ENCODE measurements around the gene TMEM266.
A peak's percentile ranks its signal among the peaks of the same experiment; 100 is the strongest.
"Not testable (repeated sequence)": the region's sequence is repeated elsewhere in the genome, so short reads cannot be mapped to it uniquely, and the experiment has no call there.

Gene TMEM266, protein sequence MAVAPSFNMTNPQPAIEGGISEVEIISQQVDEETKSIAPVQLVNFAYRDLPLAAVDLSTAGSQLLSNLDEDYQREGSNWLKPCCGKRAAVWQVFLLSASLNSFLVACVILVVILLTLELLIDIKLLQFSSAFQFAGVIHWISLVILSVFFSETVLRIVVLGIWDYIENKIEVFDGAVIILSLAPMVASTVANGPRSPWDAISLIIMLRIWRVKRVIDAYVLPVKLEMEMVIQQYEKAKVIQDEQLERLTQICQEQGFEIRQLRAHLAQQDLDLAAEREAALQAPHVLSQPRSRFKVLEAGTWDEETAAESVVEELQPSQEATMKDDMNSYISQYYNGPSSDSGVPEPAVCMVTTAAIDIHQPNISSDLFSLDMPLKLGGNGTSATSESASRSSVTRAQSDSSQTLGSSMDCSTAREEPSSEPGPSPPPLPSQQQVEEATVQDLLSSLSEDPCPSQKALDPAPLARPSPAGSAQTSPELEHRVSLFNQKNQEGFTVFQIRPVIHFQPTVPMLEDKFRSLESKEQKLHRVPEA

GRCh38 chr15:76059320-76060117 is at the start of gene TMEM266:
TSS of gene TMEM266 (plus strand) at chr15:76059985. CDS start at chr15:76134264, 74,279 bp downstream.
- peak; percentile 13 for DNase-seq

DNA sequence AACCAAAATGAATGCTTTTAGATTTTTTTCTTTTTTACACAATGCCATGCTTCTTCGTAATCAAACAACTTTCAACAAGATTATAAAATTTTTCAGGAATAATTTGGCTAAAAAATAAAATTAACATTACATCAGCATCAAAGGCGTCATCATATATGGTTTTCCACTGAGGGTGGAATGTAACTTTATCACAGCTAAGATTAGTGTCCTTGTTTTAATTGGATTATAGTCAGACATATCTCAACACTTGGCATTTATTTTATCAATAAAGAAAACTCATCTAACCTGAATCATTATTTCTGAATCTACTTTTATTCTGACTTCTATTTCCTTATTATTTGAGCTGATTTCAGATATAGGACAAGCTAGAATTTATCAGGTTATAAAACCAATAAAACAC is 49.2 kb upstream of the TMEM266 start:
- DNase-seq, result no peak

DNA sequence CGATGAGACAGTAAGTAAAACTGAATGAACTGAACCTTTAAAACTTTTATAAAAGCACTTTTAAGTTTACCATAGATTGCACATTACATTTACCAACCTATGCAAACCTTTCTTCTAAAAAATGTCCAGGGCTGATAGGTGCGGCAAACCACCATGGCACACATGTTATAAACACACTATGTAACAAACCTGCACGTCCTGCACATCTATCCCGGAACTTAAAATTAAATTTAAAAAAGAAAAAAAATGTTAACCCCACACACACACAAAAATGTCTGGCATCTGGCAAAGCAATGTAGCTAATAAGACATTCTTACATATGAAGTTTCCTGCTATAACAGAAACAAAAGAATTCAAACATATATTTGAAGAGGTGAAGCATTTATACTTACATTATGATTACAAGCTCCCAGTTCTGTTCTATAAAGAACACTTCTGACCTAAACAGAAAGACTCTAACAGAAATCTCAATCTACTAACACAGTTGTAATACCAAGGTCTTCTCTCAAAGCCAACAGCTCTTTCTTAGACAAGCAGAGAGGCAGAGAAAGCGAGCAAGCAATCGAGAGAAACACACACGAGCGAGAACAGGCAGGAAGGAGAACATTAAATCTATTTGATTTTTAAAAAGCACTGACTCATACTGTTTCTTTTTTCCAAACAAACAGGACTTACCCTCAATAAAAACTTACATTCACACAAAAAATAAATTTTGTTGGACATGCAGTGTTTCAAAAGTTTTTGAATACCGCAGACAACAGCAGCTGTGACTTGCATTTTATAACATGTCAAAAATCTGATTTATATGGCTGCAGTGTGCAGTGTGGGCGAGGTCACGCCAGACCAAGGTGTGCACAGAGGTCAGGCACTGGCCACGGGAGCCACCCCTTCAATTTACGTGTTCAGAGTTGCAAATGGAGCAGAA is 47.9 kb upstream of the TMEM266 start, which contains the start of gene NRG4:
NRG4 (minus strand) TSS at position 798 of the 925 bp plus-strand sequence. CDS start 1,194 bp downstream, outside the sequence.
- DNase-seq, result no peak

GRCh38 chr15:76013470-76013869 is 46.3 kb upstream of the TMEM266 start:
- DNase-seq, result not testable (repeated sequence)

DNA sequence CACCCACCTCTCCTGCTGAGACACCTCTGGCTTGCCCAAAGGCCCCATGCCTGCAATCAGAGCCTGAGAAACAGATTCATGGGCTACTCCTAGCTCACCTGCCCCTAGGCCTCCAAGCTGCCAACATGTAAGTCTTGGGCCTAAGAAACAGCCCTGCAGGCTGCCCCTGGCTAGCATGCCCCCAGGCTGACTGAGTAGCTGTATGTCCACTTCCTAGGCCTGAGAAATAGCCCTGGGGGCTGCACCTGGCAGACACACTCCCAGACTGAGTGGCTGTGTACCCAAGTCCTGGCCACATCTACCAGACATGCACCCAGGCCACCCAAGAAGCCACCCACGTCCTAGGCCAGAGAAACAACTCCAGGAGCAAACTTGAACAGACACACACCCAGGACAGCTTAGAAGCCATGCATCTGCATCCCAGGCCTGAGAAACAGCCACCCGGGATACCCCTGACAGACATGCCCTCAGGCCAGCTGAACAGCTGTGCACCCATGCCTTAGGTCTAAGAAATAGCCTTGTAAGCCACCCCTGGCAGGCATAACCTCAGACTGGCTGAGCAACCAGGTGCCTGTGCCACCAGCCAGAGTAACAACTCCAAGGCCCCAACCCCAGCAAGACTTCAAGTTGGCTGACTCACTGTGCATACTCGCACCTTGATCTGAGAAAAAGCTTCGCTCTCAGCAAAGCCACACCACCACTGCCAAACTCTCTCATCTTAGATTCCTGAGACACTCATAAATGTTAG is 35.6 kb upstream of the TMEM266 start:
- DNase-seq, result no peak

DNA sequence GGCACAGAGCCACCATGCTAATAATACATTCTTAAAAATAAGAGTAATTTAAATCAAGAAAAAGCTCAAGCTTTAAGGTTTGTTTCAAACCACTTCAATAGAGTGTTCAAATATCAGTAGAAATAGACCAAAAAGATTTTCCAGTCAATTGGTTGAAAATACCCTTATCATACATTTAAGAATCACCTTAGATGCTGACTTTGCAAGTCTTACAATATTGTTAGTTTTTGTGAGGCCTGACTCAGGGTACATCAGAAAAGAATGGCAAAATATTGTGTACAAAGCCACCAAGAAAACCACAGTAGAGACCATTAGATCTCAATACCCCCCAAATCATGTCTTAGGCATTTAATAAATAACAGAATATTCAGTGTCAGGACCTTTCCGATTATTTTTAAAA is 27.7 kb upstream of the TMEM266 start:
- no peak for DNase-seq

- no peak for DNase-seq
These were observed 26.3 kb upstream of the TMEM266 start for GRCh38 chr15:76033438-76033837.

- DNase-seq, result no peak
These were observed 25.7 kb upstream of the TMEM266 start for GRCh38 chr15:76034111-76034510.

DNA sequence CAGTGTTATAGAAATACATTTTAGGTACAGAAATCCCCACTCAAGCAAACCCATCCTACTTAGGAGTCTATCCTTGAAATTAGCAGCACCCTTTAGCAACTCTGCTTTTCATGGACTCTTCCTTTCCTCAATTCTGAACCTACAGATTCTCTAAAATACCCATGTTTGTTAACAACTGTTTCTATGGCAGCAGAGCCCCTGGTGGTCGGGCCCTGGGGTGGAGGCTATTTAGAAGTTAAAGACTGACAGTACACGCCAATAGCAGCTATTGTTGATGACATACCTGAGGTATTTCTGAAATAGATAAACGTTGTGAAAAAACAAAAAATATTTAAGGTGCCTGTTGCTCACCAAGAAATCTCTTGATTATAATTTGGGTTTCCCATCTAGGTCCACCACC is 24.2 kb upstream of the TMEM266 start:
- DNase-seq, result no peak

GRCh38 chr15:76038512-76038911 is 21.3 kb upstream of the TMEM266 start:
- no peak for DNase-seq

DNA sequence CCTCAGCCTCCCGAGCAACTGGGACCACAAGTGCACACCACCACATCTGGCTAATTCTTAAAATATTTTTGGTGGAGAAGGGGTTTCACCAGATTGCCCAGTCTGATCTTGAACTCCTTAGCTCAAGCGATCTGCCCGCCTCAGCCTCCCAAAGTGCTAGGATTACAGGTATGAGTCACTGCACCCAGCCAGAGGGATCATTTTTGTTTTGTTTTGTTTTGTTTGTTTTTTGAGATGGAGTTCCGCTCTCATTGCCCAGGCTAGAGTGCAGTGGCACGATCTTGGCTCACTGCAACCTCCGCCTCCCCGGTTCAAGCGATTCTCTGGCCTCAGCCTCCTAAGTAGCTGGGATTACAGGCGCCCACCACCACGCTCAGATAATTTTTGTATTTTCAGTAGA is 5.6 kb upstream of the TMEM266 start:
- not testable (repeated sequence) for DNase-seq

DNA sequence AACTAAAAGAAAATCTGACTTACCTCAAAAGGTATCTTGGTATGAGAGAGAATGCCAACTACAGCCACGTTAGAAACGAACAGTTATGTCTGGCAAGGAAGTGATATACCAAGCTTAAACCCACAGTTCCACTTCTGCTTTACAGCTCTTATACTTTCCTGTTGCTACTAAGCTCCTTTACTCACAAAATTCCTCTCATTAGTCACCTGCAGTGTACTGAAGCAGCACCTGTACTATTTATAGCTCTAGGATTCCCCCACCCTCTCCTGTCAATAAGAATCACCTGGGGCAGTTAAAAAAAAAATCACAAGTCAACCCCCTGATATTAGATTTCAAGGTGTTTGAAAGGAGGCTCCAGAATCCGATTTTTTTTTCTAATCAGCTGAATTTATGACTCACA is 2.9 kb upstream of the TMEM266 start:
- no peak for DNase-seq

DNA sequence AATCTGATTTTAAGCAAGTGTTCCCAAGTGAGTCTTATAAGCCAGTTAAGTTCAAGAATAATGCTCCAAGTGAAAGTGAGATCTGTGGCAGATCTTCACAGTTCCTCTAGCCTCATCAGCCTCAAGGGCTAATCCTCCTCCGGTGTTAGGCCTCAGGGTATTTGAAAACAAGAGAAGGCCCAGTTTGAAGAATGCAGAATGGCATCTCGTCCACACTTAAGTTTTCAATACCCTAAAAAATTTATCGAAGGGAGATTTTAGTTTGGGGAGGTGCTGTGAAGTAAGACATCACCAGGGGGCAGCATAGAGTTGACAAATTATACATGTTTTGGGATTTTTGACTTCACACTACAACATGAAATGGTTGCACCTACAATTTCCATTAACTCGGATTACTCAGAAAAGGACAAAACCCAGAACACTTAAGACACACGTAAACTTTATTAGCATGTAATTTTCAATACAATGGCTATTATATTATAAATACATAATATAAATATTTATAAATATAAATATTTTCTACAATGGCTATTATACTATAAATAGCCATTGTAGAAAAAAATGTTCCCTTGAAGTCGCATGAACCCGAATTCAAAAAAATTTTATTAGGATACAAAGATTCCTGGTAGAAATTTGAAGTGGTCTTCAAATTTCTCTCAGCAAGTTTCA is 2.3 kb upstream of the TMEM266 start:
- peak; percentile 29 for DNase-seq

DNA sequence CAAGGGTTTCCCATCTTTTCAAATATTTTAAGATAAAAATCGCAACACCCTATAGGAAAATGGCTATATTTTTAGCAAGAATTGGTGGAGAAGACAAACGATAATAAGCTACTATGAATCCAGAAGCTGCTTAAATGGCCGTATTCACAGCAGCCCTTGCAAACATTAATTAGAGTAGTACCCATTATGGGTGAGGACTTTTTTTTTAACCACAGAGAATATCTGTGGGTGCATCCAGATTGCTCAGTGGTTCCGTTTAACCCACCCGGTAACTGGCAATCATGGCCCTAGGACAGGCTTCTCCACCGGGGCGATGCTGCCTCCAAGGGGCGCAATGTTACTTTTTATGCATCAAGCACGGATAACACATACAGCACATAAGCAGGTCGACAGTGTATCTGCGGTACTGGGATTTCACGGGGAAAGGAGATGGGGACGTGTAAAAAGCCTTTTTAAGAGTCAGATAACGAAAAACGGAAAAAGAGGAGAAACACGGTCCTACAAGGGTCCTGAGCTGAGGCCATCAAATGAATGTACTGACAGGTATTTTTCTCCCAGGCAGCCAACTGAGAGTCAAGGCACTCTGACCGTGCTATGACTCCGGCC is 968 bp upstream of the TMEM266 start:
- DNase-seq, result no peak

GRCh38 chr15:76060118-76060989 is 569 bp downstream of the TMEM266 start:
- DNase-seq, result no peak

GRCh38 chr15:76061700-76062099 is 1.9 kb downstream of the TMEM266 start:
- DNase-seq, result no peak

DNA sequence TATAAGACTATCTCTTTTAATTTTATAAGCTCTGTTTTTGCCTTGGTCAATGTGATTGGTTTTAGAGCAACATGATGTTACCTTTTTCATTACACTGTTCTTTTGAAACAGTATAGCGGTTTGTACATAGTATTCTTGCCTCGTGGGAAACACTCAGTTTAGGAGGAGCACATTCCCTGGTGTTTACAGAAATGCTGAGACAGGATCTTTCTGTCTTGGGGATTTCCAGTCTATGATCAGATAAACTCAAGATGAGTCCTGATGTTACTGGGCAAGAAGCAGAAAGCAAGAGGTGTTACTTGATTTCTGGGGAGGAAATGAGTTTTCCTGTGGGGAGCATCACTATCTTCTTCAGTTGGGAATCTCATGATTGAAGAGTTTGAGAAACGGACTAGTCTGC is 2.5 kb downstream of the TMEM266 start:
- DNase-seq, result no peak

- DNase-seq, result no peak
These were observed 4.6 kb downstream of the TMEM266 start for GRCh38 chr15:76064375-76064774.

- DNase-seq, result no peak
These were observed 5.5 kb downstream of the TMEM266 start for GRCh38 chr15:76065245-76065644.

DNA sequence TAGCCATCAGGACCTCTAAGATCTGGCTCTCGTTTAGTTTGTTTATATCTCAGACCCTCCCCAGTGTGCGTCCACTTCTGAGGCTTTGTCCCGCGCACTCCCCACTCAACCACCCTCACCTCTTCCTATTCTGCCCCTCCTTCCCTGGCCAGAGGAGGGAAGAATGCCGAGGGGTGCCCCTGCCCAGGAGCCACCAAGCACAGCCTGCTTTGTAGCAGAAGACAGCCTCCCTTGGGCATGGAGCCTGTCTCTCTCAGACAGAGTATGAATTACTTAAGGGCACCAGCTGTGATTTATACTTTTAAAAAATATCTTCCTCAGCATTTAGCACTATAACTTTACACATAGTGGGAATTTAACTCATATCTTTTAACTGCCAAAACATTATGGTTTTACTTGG is 6.0 kb downstream of the TMEM266 start:
- DNase-seq, result no peak
